Esophagus squamous epithelium (tissue), 5 donors: ENCODE data around the gene KCND1. TPM values are rescaled to one million over a fixed set of nuclear protein-coding genes. Genes with fewer than 3 reads are reported as not detected.

Experiments
- DNase-seq: peaks from one replicate; lab custom pipeline; 2025; lab: John Stamatoyannopoulos, UW
- H3K27ac ChIP-seq, 4 donors: fragments of 200-600 bp; sonication (generic); one replicate each; pipeline ENCODE4 v1.5.1; 2016 to 2019; ENCODE audit warnings: mild to moderate bottlenecking in 1 of 4
- H3K27me3 ChIP-seq, 4 donors: fragments of 200-600 bp; sonication (generic); 1 replicate in 3 of 4; 2 replicates in 1 of 4; pipeline versions ENCODE4 v1.5.1 to v1.6.0; 2017 to 2021; ENCODE audit warnings: antibody characterized with exemption in 1 of 4
- H3K36me3 ChIP-seq, 3 donors: fragments of 200-600 bp; sonication (generic); one replicate each; pipeline ENCODE4 v1.5.1; 2016 to 2019
- H3K4me1 ChIP-seq, 3 donors: fragments of 200-600 bp; sonication (generic); one replicate each; pipeline ENCODE4 v1.5.1; 2017 to 2019
- H3K4me3 ChIP-seq, 4 donors: fragments of 200-600 bp; sonication (generic); 1 replicate in 3 of 4; 2 replicates in 1 of 4; pipeline ENCODE4 v1.5.1; 2016 to 2019; ENCODE audit warnings: mild to moderate bottlenecking in 2 of 4, moderate library complexity in 1 of 4
- H3K9me3 ChIP-seq, 3 donors: fragments of 200-600 bp; sonication (generic); one replicate each; pipeline ENCODE4 v1.5.1; 2016 to 2019
- POLR2A ChIP-seq, 4 donors: fragments of 450-650 bp; IDR thresholded peaks; one replicate each; pipeline ENCODE4 v1.6.1; 2017; ENCODE audit warnings: antibody characterized with exemption in 4 of 4, mild to moderate bottlenecking in 4 of 4, moderate library complexity in 3 of 4
- WGBS, 2 donors: methylation state at CpG; one replicate each; pipeline ENCODE4 v1.1.5; 2018; 5-methylcytosine and 5-hydroxymethylcytosine counted together
- intact Hi-C: fragments of 100-400 bp; cut with DNase I; formaldehyde crosslinking; loops from one replicate; pipeline ENCODE4 v1.15.0; 2022
- total RNA-seq, 4 donors: library from RNA; depleted of rRNA; stranded (reverse); fragments of >200 nt; gene quantifications; one replicate each; pipeline ENCODE4 v1.1.0, GENCODE V29; 2016
- TF ChIP-seq, protein P1 (sequence below), 6 experiments: fragments of 450-650 bp in 4 of 6; fragments of 200-600 bp in 2 of 6; sonication (generic) in 2 of 6; IDR thresholded peaks; one replicate each; pipeline ENCODE4 v1.5.1; 2016 to 2019; ENCODE audit warnings: antibody characterized with exemption in 6 of 6, mild to moderate bottlenecking in 4 of 6, moderate library complexity in 4 of 6
- donor health status: DM: yes; HTN: yes; CAD: no.

The KCND1 gene
- total RNA-seq, 4 donors from 2014 or later = 0.04 to 0.57 (median 0.53) TPM; not detected in 1

DNA sequence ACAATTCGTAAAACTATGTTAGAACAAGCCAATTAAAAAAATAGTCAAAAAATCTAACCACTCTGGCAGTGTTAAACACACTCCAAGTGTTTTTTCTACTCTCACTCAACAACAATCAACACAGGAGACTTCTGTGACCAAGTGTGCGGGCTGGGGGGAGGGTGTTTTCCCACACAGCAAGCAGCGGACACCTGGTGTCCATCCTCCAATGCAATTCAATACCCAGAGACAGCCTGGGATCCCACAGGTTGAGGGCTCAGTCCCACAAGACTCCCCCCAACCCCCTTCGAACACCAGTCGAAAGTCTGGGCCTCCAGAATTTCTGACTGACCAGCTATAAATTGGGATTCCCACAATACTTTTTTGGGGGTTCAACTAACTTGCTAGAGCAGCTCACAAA lies 44.5 kb downstream of the KCND1 start:
- H3K27ac ChIP-seq = no peak overlapping the region
- H3K4me3 ChIP-seq = no peak overlapping the region
- H3K9me3 ChIP-seq = no peaks in the 10 kb centered on the region
- H3K4me1 ChIP-seq = no peaks in the 10 kb centered on the region
- H3K36me3 ChIP-seq = peaks cover 4 to 98% (median 5%) of the 10 kb centered on the region in 3 donors
- no peaks in the 10 kb centered on the region for H3K27me3 ChIP-seq
- TF ChIP-seq, protein P1, sequence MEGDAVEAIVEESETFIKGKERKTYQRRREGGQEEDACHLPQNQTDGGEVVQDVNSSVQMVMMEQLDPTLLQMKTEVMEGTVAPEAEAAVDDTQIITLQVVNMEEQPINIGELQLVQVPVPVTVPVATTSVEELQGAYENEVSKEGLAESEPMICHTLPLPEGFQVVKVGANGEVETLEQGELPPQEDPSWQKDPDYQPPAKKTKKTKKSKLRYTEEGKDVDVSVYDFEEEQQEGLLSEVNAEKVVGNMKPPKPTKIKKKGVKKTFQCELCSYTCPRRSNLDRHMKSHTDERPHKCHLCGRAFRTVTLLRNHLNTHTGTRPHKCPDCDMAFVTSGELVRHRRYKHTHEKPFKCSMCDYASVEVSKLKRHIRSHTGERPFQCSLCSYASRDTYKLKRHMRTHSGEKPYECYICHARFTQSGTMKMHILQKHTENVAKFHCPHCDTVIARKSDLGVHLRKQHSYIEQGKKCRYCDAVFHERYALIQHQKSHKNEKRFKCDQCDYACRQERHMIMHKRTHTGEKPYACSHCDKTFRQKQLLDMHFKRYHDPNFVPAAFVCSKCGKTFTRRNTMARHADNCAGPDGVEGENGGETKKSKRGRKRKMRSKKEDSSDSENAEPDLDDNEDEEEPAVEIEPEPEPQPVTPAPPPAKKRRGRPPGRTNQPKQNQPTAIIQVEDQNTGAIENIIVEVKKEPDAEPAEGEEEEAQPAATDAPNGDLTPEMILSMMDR (IDR thresholded peaks at IDR 0.05) = no peak
- TF ChIP-seq POLR2A (IDR thresholded peaks at IDR 0.05) = no peak
- WGBS, 2 donors = 76 to 77% methylated on average over 3 of the region's 5 CpGs
- DNase-seq = no peak
- intact Hi-C loops = no loop called here

DNA sequence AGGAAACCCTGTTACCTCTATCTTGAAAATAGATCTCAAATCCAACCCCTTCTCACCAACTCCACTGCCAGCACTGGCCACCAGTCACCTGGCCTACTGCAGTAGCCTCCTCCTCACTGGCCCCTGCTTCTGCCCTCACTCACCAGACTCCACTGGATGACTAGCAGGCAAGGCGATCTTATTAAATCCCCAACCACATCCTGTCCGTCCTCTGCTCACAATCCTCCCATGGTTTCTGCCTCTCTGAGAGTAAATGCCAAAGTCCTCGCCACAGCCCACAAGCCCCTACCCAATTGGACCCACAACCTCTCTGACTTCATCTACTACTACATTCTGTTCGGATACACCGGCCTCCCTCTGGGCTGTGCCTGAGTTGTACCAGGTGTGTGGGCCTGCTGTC lies 47.4 kb downstream of the KCND1 start:
- TF ChIP-seq POLR2A (IDR thresholded peaks at IDR 0.05) = no peak
- TF ChIP-seq, protein P1 (IDR thresholded peaks at IDR 0.05) = no peak
- no peak for DNase-seq
- H3K36me3 ChIP-seq = peaks cover 0 to 81% (median 2%) of the 10 kb centered on the region in 3 donors
- H3K9me3 ChIP-seq = no peaks in the 10 kb centered on the region
- peaks cover 0 to 13% (median 0%) of the 10 kb centered on the region in 3 donors for H3K4me1 ChIP-seq
- intact Hi-C loops = no loop called here
- no peaks in the 10 kb centered on the region for H3K27me3 ChIP-seq
- WGBS, 2 donors = 86 to 88% methylated on average over 4 to 5 of the region's 5 CpGs
- no peak overlapping the region for H3K4me3 ChIP-seq
- no peak overlapping the region for H3K27ac ChIP-seq

DNA sequence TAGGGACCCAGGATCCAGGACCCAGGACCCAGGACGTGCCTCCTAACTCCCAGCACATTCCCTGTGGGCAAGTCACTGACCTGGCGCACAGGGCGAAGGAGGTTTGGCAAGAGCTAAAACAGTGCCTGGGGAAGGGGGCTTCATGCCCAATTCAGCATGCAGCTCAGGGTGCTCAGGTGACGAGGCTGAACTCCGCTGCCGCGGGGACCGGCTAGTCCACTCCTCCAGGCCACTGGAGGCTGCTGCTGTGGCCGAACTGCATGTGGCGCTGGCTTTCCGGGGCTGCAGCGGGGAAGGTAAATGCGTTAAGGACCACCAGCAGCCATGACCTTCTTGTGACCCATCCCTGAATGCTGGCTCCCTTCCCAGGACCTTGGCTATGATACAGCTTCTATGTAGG lies 47.9 kb downstream of the KCND1 start:
- DNase-seq = no peak
- H3K4me3 ChIP-seq = no peak overlapping the region
- peaks cover 0 to 77% (median 0%) of the 10 kb centered on the region in 3 donors for H3K36me3 ChIP-seq
- peak overlapping the region in 1 of 4 donors; percentile 9 for H3K27ac ChIP-seq
- H3K4me1 ChIP-seq = peaks cover 0 to 15% (median 0%) of the 10 kb centered on the region in 3 donors
- intact Hi-C loops = no loop called here
- H3K27me3 ChIP-seq = no peaks in the 10 kb centered on the region
- no peak for TF ChIP-seq POLR2A (IDR thresholded peaks at IDR 0.05)
- no peaks in the 10 kb centered on the region for H3K9me3 ChIP-seq
- WGBS, 2 donors = 80% methylated on average over 2 of the region's 13 CpGs; no CpG with 5 or more reads in 1 of the 2 donors

DNA sequence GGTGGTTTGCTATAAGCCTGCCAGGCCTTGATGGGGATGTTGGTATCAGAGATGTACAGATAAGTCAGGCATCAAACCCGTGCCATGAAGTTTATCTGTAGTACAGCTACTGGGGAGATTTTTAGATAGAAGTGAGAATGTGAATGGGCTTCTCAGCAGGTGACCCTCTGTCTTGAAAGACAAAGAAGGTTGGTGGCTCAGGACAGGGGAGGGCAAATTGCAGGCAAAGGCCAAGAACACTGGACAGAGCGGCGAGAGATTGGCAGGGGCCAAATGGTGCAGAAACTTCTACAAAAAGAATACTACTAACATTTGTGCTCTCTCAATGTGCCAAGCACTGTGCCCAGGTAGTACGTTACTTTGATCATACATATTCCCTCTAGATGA lies 50.9 kb downstream of the KCND1 start:
- TF ChIP-seq, protein P1 (IDR thresholded peaks at IDR 0.05) = no peak
- TF ChIP-seq POLR2A (IDR thresholded peaks at IDR 0.05) = no peak
- H3K36me3 ChIP-seq = peaks cover 0 to 48% (median 0%) of the 10 kb centered on the region in 3 donors
- H3K9me3 ChIP-seq = no peaks in the 10 kb centered on the region
- H3K27me3 ChIP-seq = no peaks in the 10 kb centered on the region
- peaks cover 0 to 37% (median 0%) of the 10 kb centered on the region in 3 donors for H3K4me1 ChIP-seq
- WGBS, 2 donors = 78 to 89% methylated on average over 3 to 4 of the region's 4 CpGs
- peak overlapping the region in 2 of 4 donors; percentile 49 to 90 for H3K27ac ChIP-seq
- DNase-seq = no peak
- H3K4me3 ChIP-seq = no peak overlapping the region
- intact Hi-C loops = no loop called here

DNA sequence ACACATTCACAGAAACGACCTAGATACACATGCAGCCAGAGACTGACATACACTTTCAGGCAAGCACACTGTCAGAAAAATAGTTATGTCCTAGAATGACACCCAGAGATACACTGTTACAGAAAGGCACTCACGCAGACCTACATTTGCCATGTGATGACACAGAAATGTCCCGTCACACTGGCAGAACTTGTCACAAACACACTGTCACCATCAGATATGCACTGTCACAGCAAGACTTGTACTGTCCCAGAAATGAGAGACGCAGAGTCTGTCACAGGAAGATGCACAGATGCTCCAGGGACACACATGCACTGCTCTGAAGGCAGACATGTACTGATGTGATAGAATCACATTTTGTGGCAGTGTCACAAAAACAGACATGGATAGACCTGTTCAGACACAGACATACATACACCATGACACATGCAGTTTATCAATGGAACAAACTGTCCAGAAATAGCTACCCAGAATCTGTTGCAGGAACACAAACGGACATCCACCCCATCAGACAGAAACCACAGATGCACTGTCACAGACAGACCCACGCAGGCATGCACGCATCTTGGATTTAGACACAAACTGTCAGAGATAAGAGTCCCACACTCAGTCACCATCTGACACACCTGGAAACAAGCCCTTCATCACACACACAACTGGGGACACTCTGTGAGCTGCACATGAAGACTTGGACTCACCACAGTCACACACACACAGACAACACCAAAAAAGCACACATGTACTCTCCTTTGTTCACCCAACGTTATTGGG lies 51.5 kb downstream of the KCND1 start:
- WGBS, 2 donors = 20 to 37% methylated on average over 3 to 8 of the region's 8 CpGs
- no peak for TF ChIP-seq POLR2A (IDR thresholded peaks at IDR 0.05)
- TF ChIP-seq, protein P1 (IDR thresholded peaks at IDR 0.05) = no peak

More for the DNA sequence above, 51.5 kb downstream of the KCND1 start:
- H3K4me1 ChIP-seq = peaks cover 0 to 37% (median 0%) of the 10 kb centered on the region in 3 donors
- H3K27ac ChIP-seq = peak overlapping the region; percentile 79 to 90 (median 90)
- peaks cover 0 to 48% (median 0%) of the 10 kb centered on the region in 3 donors for H3K36me3 ChIP-seq
- H3K27me3 ChIP-seq = no peaks in the 10 kb centered on the region
- DNase-seq = no peak
- no peaks in the 10 kb centered on the region for H3K9me3 ChIP-seq
- intact Hi-C loops = no loop called here
- H3K4me3 ChIP-seq = peak overlapping the region in 2 of 4 donors; percentile 64 to 71
